Endothelial cell of umbilical vein (primary cell): ENCODE measurements around the gene CWC27.

ENCODE experiments used
- CTCF ChIP-seq, 2 donors: IDR thresholded peaks; 1 replicate in 1 of 2; 2 replicates in 1 of 2; pipeline ENCODE4 v1.5.1; 2011; ENCODE audit warnings: low read length in 2 of 2, mild to moderate bottlenecking in 2 of 2, moderate library complexity in 2 of 2, control low read depth in 1 of 2, inconsistent platforms in 1 of 2, low read depth in 1 of 2; ENCODE audit not compliant: insufficient read depth in 1 of 2; ENCODE audit errors: extremely low read depth in 1 of 2
- POLR2A ChIP-seq: IDR thresholded peaks from 2 replicates; pipeline ENCODE4 v1.6.1; 2012; ENCODE audit warnings: low read depth, mild to moderate bottlenecking, control low read depth, low read length
- POLR2AphosphoS5 ChIP-seq: IDR thresholded peaks from 2 replicates; pipeline ENCODE4 v1.6.1; 2012; ENCODE audit warnings: low read depth, mild to moderate bottlenecking, control low read depth, low read length, moderate library complexity; ENCODE audit not compliant: insufficient read depth

GRCh38 chr5:64763948-64764503 lies 4.7 kb upstream of the CWC27 start:
- TF ChIP-seq POLR2A (no peak), CTCF (IDR thresholded peaks at IDR 0.05; ENCODE audit: extremely low read depth in 1 of 2, insufficient read depth in 1 of 2, low read depth in 1 of 2, low read length in 2 of 2) (no peak), POLR2AphosphoS5 (no peak)
